Natural killer cell (primary cell): ENCODE data around the gene GALNT9. TPM values are rescaled to one million over a fixed set of nuclear protein-coding genes. Genes with fewer than 3 reads are reported as not detected.

Source experiments
- ATAC-seq, 3 donors: fragments of 150-1000 bp in 2 of 3; fragments of 200-7000 bp in 1 of 3; cut with Tn5 transposase; 1 replicate in 1 of 3; 2 replicates in 2 of 3; pipeline ENCODE4 v1.10.0; 2021; ENCODE audit warnings: mild to moderate bottlenecking in 2 of 3, moderate library complexity in 2 of 3
- DNase-seq, 2 donors: peaks; one replicate each; pipeline versions ENCODE4 v3.0.0 to v3.0.0-alpha.2; 2013 to 2021; ENCODE audit warnings: mixed read lengths in 1 of 2
- H3K27ac ChIP-seq: one replicate; pipeline ENCODE4 v1.5.1; 2013; ENCODE audit warnings: mild to moderate bottlenecking, low read length
- H3K27me3 ChIP-seq: one replicate; pipeline ENCODE4 v1.6.1; 2013; ENCODE audit warnings: low read length; ENCODE audit not compliant: control insufficient read depth, insufficient read depth
- H3K36me3 ChIP-seq: one replicate; pipeline ENCODE4 v1.6.1; 2013; ENCODE audit warnings: low read length; ENCODE audit not compliant: control insufficient read depth, insufficient read depth
- H3K4me1 ChIP-seq: one replicate; pipeline ENCODE4 v1.6.1; 2013; ENCODE audit warnings: low read length; ENCODE audit not compliant: control insufficient read depth, insufficient read depth
- H3K4me3 ChIP-seq: one replicate; pipeline ENCODE4 v1.5.1; 2013; ENCODE audit warnings: low read length
- H3K9me3 ChIP-seq: one replicate; pipeline ENCODE4 v1.6.1; 2013; ENCODE audit warnings: low read length; ENCODE audit not compliant: control insufficient read depth, insufficient read depth
- H3K27ac Mint-ChIP-seq, 2 donors: one replicate each; pipeline ENCODE4 v1.8.0; 2022; ENCODE audit warnings: mild to moderate bottlenecking in 2 of 2, mixed read lengths in 2 of 2, moderate library complexity in 1 of 2
- H3K27me3 Mint-ChIP-seq, 2 donors: one replicate each; pipeline ENCODE4 v1.8.0; 2022; ENCODE audit warnings: low read depth in 2 of 2, mixed read lengths in 2 of 2
- H3K36me3 Mint-ChIP-seq: one replicate; pipeline ENCODE4 v1.8.0; 2022; ENCODE audit warnings: mixed read lengths
- H3K4me1 Mint-ChIP-seq, 2 donors: one replicate each; pipeline ENCODE4 v1.8.0; 2022; ENCODE audit warnings: mixed read lengths in 2 of 2
- H3K4me3 Mint-ChIP-seq: one replicate; pipeline ENCODE4 v1.8.0; 2022; ENCODE audit warnings: mild to moderate bottlenecking, moderate library complexity, mixed read lengths
- H3K9me3 Mint-ChIP-seq, 2 donors: one replicate each; pipeline ENCODE4 v1.8.0; 2022; ENCODE audit warnings: mixed read lengths in 2 of 2
- CTCF ChIP-seq: fragments of 200-600 bp; IDR thresholded peaks from one replicate; pipeline ENCODE4 v1.8.0; 2022; ENCODE audit warnings: antibody characterized with exemption
- WGBS: methylation state at CpG from one replicate; pipeline ENCODE4 v1.1.7; 2013; ENCODE audit warnings: missing lambda C conversion rate; ENCODE audit not compliant: insufficient coverage; 5-methylcytosine and 5-hydroxymethylcytosine counted together
- intact Hi-C: fragments of 100-400 bp; cut with micrococcal nuclease; formaldehyde crosslinking; loops from one replicate; pipeline ENCODE4 v1.14.2; 2022
- total RNA-seq, 4 donors: library from RNA; stranded (reverse); fragments of 120-200 nt in 1 of 4; gene quantifications; one replicate each; pipeline versions ENCODE4 v1.2.3 to v1.2.4, GENCODE V29; 2013 to 2022

Gene GALNT9
- total RNA-seq, 3 donors from 2014 or later (not counting 1 experiment from before 2014, with no cell fraction given): not detected

DNA sequence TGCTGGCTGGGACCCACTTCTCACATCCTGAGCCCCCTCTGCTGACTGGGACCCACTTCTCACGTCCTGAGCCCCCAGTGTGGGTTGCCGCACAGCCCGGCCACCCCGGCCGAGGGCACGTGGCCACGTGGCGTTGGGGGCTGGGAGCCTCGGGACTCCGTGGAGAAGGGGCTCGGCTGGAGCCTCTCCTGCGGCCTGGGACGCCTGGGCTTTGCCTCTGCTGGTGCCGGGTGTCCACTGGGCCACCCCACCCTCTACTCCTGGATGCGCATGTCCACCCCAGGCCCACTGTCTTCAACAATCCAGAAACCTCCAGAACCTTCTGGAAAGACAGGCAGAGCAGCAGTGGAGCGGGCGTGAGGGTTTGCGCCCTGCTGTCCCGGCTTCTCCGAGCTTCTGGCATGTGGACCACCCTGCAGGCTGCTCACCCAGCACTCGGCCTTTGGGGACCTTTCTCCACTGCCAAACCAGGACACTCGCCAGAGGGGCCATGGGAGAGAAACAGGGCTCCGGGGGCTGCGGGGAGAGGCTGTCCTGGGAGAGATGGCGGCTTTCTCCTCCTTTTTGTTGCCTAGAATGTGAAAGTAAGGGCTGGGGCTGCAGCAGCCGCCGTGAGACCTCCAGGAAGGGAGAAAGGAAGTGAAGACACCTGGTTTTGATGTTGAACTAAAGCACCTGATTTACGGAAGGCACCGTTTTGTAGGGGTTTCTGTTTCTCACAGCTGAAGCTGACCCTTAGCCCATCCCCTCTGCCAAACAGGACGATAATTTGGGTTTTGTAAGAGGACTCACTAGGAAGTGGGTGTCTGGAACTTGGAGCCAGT, 155.2 kb downstream of the GALNT9 start:
- no peaks in the 10 kb centered on the region for H3K4me1 Mint-ChIP-seq
- no peak for DNase-seq
- H3K27ac Mint-ChIP-seq: no peak overlapping the region
- Histone ChIP-seq H3K9me3 (no peaks in the 10 kb centered on the region), H3K36me3 (no peaks in the 10 kb centered on the region), H3K4me3 (no peak overlapping the region), H3K27me3 (no peaks in the 10 kb centered on the region), H3K4me1 (no peaks in the 10 kb centered on the region), H3K27ac (no peak overlapping the region)
- WGBS: 81% methylated on average over 30 of the region's 30 CpGs
- TF ChIP-seq CTCF: no peak
- ATAC-seq: no peak
- no peaks in the 10 kb centered on the region for H3K36me3 Mint-ChIP-seq
- H3K4me3 Mint-ChIP-seq: no peak overlapping the region
- intact Hi-C loops: no loop called here
- H3K27me3 Mint-ChIP-seq: peaks cover 0 to 6% of the 10 kb centered on the region in 2 donors
- no peaks in the 10 kb centered on the region for H3K9me3 Mint-ChIP-seq

DNA sequence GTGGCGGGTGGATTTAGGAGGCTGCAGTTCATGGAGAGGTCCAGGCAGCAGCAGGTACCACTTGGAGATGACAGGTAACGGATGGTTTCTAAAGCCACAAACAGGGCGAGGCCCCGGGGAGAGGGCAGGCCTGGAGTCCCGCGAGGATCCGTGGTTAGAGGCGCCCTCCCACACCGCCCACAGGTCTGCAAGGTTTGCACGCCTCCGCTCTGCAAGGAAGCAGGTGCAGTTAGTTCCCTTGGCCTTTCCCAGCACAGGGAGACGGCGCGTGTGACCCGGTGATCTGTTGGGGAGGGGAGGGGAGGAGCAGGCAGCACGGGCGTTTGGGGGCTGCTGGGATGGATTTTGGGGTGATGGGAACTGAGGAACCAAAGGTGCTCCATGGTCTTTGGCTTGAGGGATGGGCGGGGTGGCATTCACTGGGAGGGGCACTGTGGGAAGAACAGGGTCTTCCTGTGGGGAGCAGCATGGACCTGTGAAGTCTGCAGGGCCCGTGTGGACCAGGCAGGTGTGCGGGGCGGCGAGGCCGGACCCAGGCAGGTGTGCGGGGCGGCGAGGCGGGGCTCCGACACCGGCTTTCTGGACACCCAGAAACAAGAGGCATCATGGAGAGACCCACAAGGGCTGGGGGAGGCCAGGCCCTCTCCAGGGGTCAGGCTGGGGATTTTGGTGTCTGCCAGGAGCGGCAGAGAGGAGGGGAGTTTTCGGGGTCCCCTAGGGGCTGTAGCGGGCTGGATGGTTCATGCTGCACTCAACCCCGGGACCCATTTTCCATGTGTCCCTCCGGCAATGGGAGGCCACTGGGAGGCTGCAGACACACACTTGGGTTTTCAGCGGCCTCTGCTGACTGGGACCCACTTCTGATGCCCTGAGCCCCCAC, 156.0 kb downstream of the GALNT9 start:
- Mint-ChIP-seq H3K27me3 (peaks cover 0 to 3% of the 10 kb centered on the region in 2 donors), H3K4me1 (no peaks in the 10 kb centered on the region), H3K27ac (no peak overlapping the region), H3K4me3 (no peak overlapping the region), H3K9me3 (no peaks in the 10 kb centered on the region), H3K36me3 (no peaks in the 10 kb centered on the region)
- ATAC-seq (no peak), DNase-seq (peak in 1 of 2 donors; percentile 46)
- Histone ChIP-seq H3K27ac (no peak overlapping the region), H3K4me1 (no peaks in the 10 kb centered on the region), H3K9me3 (no peaks in the 10 kb centered on the region), H3K27me3 (no peaks in the 10 kb centered on the region), H3K4me3 (no peak overlapping the region), H3K36me3 (no peaks in the 10 kb centered on the region)
- intact Hi-C loops: no loop called here
- 44% methylated on average over 35 of the region's 35 CpGs for WGBS
- no peak for TF ChIP-seq CTCF

- Histone ChIP-seq H3K27me3 (no peaks in the 10 kb centered on the region), H3K36me3 (no peaks in the 10 kb centered on the region), H3K4me1 (peaks cover 3% of the 10 kb centered on the region), H3K9me3 (no peaks in the 10 kb centered on the region), H3K4me3 (no peak overlapping the region), H3K27ac (no peak overlapping the region)
- Mint-ChIP-seq H3K27ac (no peak overlapping the region), H3K36me3 (no peaks in the 10 kb centered on the region), H3K4me3 (no peak overlapping the region), H3K9me3 (no peaks in the 10 kb centered on the region), H3K4me1 (no peaks in the 10 kb centered on the region), H3K27me3 (peaks cover 0 to 3% of the 10 kb centered on the region in 2 donors)
- ATAC-seq: no peak
- intact Hi-C loops: no loop called here
- DNase-seq: no peak
- 46% methylated on average over 15 of the region's 15 CpGs for WGBS
- TF ChIP-seq CTCF: no peak
Observed at GRCh38 chr12:132172619-132173018, 156.8 kb downstream of the GALNT9 start.
